Duodenal mucosa (tissue), 2 donors: ENCODE measurements around the gene CDT1.

ENCODE experiments used
- H3K27ac ChIP-seq: one replicate; pipeline ENCODE4 v1.7.0; 2013; ENCODE audit warnings: low read depth, low read length
- H3K27me3 ChIP-seq, 2 donors: one replicate each; pipeline ENCODE4 v1.7.0; 2013; ENCODE audit warnings: low read length in 2 of 2, control low read depth in 1 of 2; ENCODE audit not compliant: insufficient read depth in 2 of 2, control insufficient read depth in 1 of 2
- H3K36me3 ChIP-seq, 2 donors: one replicate each; pipeline ENCODE4 v1.7.0; 2013; ENCODE audit warnings: low read length in 2 of 2, control low read depth in 1 of 2; ENCODE audit not compliant: insufficient read depth in 2 of 2, control insufficient read depth in 1 of 2
- H3K4me1 ChIP-seq, 2 donors: one replicate each; pipeline ENCODE4 v1.7.0; 2013; ENCODE audit warnings: low read length in 2 of 2, control low read depth in 1 of 2; ENCODE audit not compliant: insufficient read depth in 2 of 2, control insufficient read depth in 1 of 2
- H3K4me3 ChIP-seq, 2 donors: one replicate each; pipeline ENCODE4 v1.7.0; 2013; ENCODE audit warnings: low read length in 2 of 2, low read depth in 1 of 2
- H3K9ac ChIP-seq, 2 donors: one replicate each; pipeline ENCODE4 v1.7.0; 2013; ENCODE audit warnings: low read length in 2 of 2, low read depth in 1 of 2
- H3K9me3 ChIP-seq, 2 donors: one replicate each; pipeline ENCODE4 v1.7.0; 2013; ENCODE audit warnings: low read length in 2 of 2, control low read depth in 1 of 2; ENCODE audit not compliant: control insufficient read depth in 1 of 2

Gene CDT1

DNA sequence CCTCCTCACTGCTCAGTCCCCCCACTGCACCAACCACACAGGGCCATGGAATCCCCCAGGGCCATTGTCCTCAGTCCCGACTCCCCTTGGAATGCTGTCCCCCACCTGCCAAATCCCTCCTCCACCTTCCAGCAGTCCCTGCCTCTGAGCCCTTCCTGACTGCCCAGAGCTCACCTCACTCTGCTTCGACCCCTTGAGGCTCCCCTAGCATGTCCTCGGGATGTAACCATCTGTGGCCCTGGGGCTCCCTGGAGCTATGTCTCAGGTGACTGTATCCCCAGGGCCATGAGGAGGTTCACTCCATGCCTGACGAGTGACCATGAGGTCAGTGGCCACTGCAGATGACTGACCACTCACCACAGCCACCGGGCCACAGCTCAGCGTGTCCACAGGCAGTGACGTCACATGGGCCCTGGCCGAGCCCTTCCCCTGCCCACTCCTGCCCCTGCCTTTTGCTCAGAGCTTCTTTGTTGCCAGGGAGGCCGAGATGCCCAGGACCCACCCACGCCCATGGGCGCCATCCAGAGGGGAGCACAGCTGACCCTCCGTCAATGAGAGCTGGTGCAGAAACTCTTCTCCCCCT is 10.8 kb upstream of the CDT1 start:
- Histone ChIP-seq H3K4me3 (no peak overlapping the region), H3K36me3 (no peaks in the 10 kb centered on the region), H3K27ac (no peak overlapping the region), H3K27me3 (peaks cover 0 to 3% of the 10 kb centered on the region in 2 donors), H3K4me1 (peaks cover 8 to 30% of the 10 kb centered on the region in 2 donors), H3K9ac (peak overlapping the region in 1 of 2 donors; percentile 18), H3K9me3 (no peaks in the 10 kb centered on the region)

DNA sequence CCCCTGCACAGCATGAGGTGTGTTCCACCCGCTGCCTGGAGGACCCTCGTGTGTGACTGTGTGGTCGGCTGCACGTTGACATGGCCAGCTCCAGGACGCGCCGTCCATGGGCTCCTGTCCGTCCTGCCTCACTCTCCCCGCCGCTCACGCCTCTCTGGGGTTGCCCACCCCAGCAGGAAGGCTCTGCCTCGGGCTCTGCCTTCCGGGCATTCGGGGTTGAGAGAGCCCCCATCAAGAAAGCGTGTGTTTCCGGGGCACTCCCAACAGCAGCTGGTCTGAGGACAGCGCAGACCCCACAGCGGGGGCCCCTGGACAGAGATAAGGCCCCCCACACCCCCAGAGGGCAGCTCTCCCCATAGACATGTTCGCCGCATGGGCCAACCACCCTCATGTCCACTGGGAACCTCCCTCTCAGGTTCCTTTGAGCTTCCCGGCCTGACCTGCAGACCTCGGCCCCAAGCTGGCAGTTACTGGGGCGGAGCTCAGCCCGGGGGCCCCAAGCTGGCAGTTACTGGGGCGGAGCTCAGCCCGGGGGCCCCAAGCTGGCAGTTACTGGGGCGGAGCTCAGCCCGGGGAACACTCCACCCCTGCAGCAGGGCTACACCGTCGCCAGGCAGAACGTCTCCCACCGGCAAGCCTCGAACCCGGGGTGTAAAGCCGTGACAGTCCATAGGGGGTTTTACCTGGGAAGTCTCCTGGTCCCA is 10.2 kb upstream of the CDT1 start:
- H3K36me3 ChIP-seq = no peaks in the 10 kb centered on the region
- no peak overlapping the region for H3K27ac ChIP-seq
- H3K4me3 ChIP-seq = peak overlapping the region in 1 of 2 donors; percentile 29
- peaks cover 0 to 3% of the 10 kb centered on the region in 2 donors for H3K27me3 ChIP-seq
- H3K9me3 ChIP-seq = no peaks in the 10 kb centered on the region
- peaks cover 8 to 30% of the 10 kb centered on the region in 2 donors for H3K4me1 ChIP-seq
- peak overlapping the region; percentile 18 for H3K9ac ChIP-seq

DNA sequence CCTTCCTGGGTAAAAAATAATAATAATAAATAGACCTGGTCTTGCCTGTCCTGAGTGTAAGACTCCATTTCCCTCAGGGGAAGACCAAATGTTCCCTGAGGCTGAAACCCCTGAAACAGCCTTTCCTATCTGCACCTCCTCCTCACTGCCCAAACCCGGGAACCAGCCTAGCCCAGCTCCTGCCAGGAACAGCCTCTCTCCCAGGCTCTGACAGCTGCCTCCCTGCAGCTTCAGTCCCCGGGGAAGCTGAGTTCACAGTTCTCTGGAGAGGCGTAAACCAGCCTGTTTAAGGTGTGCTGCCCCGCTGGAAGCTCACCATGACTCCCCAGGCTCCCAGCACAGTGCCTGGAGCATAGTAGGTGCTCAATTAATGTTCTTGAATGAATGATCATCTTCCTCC is 7.3 kb upstream of the CDT1 start:
- H3K9me3 ChIP-seq = no peaks in the 10 kb centered on the region
- no peaks in the 10 kb centered on the region for H3K36me3 ChIP-seq
- H3K4me3 ChIP-seq = no peak overlapping the region
- peaks cover 8 to 17% of the 10 kb centered on the region in 2 donors for H3K4me1 ChIP-seq
- H3K27ac ChIP-seq = no peak overlapping the region
- H3K9ac ChIP-seq = no peak overlapping the region
- H3K27me3 ChIP-seq = peaks cover 0 to 3% of the 10 kb centered on the region in 2 donors

DNA sequence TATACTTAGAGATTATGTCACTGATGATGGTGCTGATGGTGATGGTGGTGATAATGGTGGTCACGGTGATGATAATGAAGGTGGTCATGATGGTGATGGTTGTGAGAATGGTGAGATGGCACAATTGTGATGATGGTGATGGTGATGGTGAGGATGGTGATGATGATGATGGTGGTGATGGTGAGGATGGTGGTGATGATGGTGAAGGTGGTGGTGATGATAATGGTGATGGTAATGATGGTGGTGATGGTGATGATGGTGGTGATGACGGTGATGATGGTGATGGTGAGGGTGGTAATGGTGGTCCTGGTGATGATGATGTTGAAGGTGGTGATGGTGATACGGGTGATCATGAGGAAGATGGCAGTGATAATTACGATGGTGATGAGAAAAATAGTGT is 5.5 kb upstream of the CDT1 start:
- peaks cover 4 to 8% of the 10 kb centered on the region in 2 donors for H3K4me1 ChIP-seq
- H3K9ac ChIP-seq = no peak overlapping the region
- no peaks in the 10 kb centered on the region for H3K27me3 ChIP-seq
- H3K4me3 ChIP-seq = no peak overlapping the region
- no peaks in the 10 kb centered on the region for H3K36me3 ChIP-seq
- no peak overlapping the region for H3K27ac ChIP-seq
- no peaks in the 10 kb centered on the region for H3K9me3 ChIP-seq

DNA sequence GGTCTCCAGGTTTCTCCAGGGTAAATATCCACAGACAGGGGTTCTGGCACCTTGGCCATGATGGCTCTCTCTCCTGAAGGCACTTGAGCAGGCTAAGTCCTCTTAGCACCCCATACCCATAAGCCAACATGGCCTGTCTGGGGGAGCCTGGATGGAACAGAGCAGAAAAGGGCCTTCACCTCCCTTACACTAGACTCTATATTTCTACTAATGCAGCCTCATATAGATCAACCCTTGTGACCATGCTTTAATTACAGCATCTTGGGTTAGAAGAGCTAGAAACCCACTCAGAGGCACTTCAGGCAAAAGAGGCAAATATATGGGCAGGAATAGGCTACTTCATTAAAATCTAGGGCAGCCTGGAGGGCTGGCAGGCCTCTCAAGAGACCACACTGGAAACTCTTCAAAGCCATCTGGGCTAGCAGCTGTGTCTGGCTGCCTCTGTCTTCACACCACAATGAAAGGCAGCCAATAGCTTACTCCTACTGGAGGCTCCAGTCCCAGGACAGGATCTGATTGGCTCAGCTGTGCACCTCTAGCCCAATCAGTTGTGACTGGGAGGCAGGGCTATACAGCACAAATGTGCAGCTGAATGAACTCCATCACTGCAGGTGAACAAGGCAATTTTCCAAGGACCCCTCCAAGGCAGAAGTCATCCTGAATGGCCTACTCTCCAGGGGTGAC is 4.7 kb upstream of the CDT1 start:
- no peaks in the 10 kb centered on the region for H3K36me3 ChIP-seq
- H3K4me1 ChIP-seq = peaks cover 0 to 2% of the 10 kb centered on the region in 2 donors
- H3K9me3 ChIP-seq = no peaks in the 10 kb centered on the region
- H3K9ac ChIP-seq = no peak overlapping the region
- H3K27ac ChIP-seq = no peak overlapping the region
- H3K4me3 ChIP-seq = no peak overlapping the region
- no peaks in the 10 kb centered on the region for H3K27me3 ChIP-seq

DNA sequence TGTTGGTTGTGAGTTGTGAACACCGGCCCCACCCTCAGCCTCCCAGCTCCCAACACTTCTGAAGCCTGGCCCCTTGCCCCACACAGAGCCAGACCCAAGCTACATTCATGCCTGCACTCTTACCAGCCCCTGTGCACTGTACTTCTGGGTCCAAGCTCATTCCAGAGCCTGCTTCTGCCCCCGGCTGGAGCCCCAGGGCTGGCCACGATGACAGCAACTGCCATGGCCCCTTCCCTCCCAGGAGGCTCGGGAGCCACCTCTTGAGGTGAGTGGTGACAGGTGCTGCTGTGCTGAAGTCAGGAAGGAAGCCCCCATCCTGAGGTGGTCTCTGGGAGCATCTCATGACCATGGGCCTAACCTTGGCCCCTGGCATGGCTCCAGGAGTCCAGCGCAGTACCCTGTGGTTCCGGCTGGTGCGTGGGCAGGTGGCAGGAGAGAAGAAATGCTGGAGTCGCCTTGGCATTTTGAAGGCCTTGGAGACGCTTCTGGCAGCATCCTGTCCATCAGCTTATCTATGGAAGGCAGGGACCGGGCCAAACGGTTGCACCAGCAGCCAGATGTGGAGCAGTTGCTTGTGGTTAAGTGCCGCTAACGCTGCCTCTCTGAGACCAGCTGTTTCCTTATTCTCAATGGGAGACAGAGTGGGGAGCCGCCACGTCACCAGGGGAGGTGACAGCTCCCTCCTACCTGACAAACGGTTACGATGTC is 3.9 kb upstream of the CDT1 start:
- no peak overlapping the region for H3K4me3 ChIP-seq
- H3K27me3 ChIP-seq = no peaks in the 10 kb centered on the region
- H3K9ac ChIP-seq = no peak overlapping the region
- no peaks in the 10 kb centered on the region for H3K9me3 ChIP-seq
- no peaks in the 10 kb centered on the region for H3K36me3 ChIP-seq
- peaks cover 3 to 9% of the 10 kb centered on the region in 2 donors for H3K4me1 ChIP-seq
- H3K27ac ChIP-seq = no peak overlapping the region

DNA sequence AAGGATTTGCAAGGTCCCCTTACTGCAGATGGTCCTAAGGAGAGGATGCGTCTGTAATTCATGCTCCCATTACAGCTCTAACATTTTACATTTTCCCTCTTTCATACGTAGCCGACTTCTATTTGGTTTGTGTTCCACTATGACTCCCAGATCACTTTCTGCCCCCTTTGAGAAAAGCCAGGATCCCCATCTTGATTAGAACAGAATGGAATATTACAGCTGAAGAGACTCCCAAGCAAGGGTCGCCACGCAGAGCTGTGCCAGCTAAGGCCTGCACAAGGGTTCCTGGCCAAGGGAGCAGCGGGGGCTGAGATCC is 3.4 kb upstream of the CDT1 start:
- Histone ChIP-seq H3K4me3 (no peak overlapping the region), H3K27ac (no peak overlapping the region), H3K36me3 (no peaks in the 10 kb centered on the region), H3K9me3 (no peaks in the 10 kb centered on the region), H3K27me3 (no peaks in the 10 kb centered on the region), H3K4me1 (peaks cover 6 to 11% of the 10 kb centered on the region in 2 donors), H3K9ac (no peak overlapping the region)

DNA sequence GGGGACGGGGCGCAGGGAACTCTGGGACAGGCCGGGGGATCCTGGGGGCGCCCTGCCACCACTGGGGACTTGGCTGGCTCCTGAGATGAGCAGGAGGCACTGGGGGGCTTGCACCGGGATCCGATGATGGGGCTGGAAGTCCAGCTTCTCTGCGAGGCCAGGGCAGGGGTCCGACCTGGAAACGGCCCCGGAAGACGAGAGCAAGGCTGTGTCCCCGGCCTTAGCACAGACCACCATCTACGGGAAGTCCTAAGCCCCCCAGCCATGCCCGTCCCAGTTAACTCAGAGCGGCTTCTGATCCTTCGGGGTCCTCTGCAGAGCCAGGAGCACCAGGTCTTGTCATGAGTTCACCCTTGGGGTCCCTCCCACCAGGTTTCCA is 573 bp downstream of the CDT1 start:
- H3K27me3 ChIP-seq = no peaks in the 10 kb centered on the region
- H3K36me3 ChIP-seq = peaks cover 2 to 19% of the 10 kb centered on the region in 2 donors
- H3K9me3 ChIP-seq = no peaks in the 10 kb centered on the region
- H3K4me1 ChIP-seq = peaks cover 6 to 11% of the 10 kb centered on the region in 2 donors
- H3K9ac ChIP-seq = peak overlapping the region in 1 of 2 donors; percentile 51
- peak overlapping the region in 1 of 2 donors; percentile 53 for H3K4me3 ChIP-seq
- no peak overlapping the region for H3K27ac ChIP-seq

DNA sequence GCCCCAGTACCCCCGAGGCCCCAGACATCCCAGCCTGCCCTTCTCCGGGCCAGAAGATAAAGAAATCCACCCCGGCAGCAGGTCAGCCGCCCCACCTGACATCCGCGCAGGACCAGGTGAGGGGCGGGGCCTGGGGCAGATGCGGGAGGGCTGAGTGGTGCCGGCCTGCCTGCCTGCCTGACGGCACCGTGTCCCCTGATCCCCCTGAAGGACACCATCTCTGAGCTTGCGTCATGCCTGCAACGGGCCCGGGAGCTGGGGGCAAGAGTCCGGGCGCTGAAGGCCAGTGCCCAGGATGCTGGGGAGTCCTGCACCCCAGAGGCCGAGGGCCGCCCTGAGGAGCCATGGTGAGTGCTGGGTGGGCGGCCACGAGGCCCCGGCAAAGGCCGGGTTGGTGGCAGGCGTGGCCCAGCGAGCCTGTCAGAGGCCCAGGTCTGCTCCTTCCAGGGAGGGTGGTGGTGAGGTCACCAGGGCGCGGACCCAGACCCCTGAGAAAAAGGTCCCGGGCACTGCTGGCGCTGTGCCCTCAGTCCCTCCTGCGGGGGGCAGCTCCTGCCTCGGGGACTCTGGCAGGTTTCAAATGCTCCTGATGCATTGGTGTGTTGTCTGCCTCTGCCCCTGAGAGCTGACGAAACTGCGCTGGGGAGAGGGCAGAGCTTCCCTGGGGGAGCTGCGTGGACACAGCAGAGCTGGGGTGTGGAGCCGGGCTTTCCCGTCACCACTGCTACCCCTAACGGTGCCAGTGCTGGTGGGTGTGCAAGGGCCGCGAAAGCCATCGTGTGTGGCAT is 1.2 kb downstream of the CDT1 start:
- Histone ChIP-seq H3K36me3 (peaks cover 8 to 25% of the 10 kb centered on the region in 2 donors), H3K9me3 (no peaks in the 10 kb centered on the region), H3K9ac (peak overlapping the region in 1 of 2 donors; percentile 51), H3K4me3 (peak overlapping the region; percentile 22 to 53), H3K27me3 (no peaks in the 10 kb centered on the region), H3K4me1 (peaks cover 6 to 13% of the 10 kb centered on the region in 2 donors), H3K27ac (no peak overlapping the region)
